ENCODE results near the gene UNC119.

UNC119 gene

GRCh38 chr17:28573040-28573380 lies 20.6 kb upstream of the UNC119 start:
- DNase-seq (ENCODE audit: low spot score) = no peak

DNA sequence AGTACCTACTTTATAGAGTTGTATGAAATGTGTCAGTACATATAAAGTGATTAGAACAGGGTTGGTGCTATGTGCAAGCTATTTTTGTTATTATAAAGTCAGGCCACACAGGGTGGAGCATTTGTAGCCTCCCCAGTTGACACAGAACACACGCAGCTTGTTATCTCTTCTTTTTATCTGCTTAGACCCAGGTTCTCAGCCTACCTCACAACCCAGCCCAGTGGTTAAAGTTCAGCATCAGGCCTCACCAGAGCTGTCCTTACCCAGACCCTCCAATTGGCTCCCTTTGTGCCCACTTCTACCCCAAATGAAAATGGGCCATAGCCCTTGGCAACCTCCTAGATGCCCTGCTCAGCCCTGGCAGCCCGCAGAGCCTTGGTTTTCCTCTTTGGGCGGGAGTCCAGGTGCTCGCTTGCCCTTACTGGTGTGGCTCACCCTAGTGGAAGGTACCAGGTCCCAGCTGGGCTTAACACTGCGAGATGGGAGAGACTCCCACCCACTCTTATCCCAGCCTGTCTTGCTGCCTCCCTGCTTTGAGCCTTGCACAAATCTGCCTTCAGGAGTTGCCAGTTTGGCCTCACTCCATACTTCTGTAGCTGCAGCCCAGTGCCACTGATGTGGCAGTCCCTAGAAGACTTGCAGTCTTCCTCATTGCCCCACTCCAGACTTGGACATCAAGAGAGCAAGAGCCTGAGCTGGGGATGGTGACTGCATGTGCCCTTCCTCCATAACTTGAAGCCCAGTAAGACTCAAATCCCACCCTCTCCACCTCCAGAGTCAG lies 20.0 kb upstream of the UNC119 start:
- DNase-seq (ENCODE audit: low spot score) = no peak

- peak; percentile 99 for DNase-seq (ENCODE audit: low spot score)
Observed at GRCh38 chr17:28571361-28572122, 19.1 kb upstream of the UNC119 start, which contains the start of gene PIGS. Gene PIGS, minus strand, starts transcription at chr17:28571524. Its CDS starts 28 bp downstream, at chr17:28571496.

GRCh38 chr17:28570716-28571360 lies 18.4 kb upstream of the UNC119 start:
- DNase-seq (ENCODE audit: low spot score) = peak; percentile 56

GRCh38 chr17:28569446-28569845 lies 17.0 kb upstream of the UNC119 start:
- no peak for DNase-seq (ENCODE audit: low spot score)

DNA sequence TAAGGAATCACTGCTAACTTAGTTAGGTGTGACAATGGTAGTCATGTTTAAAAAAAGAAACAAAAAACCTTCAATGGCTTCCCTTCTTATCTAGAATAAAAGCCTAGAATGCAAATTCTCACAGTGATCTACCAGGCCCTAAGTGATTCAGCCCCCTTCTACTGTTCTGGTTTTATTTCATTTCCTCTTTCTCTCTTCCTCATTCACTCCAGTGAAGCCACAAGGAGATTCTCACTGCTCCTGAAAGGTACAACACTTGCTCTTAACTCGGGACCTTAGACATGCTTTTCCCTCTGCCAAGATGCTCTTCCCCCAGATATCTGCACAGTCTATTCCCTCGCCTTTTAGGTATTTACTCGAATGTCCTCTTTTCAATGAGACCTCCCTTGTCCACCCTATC lies 15.2 kb upstream of the UNC119 start:
- DNase-seq (ENCODE audit: low spot score) = no peak

- no peak for DNase-seq (ENCODE audit: low spot score)
Observed at GRCh38 chr17:28563475-28563874, 11.1 kb upstream of the UNC119 start.

DNA sequence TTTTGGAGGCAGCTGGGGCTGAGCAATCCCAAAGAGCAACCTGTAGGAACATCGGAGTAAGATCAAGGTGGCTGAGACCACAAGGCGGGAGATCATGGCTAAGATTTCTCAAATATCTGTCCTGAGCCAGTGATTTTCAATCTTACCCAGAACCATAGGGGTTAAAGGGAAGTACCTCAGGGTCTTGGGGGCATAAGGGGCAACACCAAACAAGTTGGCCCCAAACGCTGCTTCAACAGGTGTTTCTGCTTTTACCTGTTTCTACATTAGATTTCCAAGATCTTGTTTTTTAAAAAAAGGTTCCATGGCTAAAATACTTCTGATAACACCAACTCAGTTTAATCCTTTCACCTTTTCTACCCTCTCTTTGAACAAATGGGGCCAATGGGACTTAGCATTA lies 2.6 kb upstream of the UNC119 start:
- DNase-seq (ENCODE audit: low spot score) = no peak

GRCh38 chr17:28554565-28554964 lies 2.1 kb upstream of the UNC119 start:
- no peak for DNase-seq (ENCODE audit: low spot score)

DNA sequence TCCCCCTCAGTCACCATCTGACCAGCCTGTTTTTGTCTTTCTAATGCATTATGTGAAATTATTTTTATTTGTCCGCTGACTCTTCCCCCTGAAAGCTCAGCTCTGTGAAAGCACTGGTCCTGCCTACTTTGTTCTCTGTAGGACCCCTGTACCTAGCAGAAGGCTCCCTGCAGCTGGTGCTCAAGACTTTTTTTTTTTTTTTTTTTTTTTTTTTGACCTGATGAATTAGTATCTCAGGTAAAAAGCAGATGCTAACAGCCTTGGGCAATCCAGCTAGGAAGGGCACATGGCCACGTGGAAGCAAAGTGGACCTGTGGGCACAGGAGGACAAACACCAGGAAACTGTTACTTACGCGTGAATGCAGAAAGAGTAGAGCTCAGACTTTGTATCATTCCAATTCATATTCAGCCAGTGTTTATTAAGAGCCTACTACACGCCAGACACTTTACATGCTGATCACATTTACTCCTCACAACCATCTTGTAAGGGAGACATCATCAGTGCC lies 629 bp upstream of the UNC119 start:
- DNase-seq (ENCODE audit: low spot score) = no peak

- peak; percentile 58 for DNase-seq (ENCODE audit: low spot score)
Observed at GRCh38 chr17:28551421-28552175, 826 bp downstream of the UNC119 start.

DNA sequence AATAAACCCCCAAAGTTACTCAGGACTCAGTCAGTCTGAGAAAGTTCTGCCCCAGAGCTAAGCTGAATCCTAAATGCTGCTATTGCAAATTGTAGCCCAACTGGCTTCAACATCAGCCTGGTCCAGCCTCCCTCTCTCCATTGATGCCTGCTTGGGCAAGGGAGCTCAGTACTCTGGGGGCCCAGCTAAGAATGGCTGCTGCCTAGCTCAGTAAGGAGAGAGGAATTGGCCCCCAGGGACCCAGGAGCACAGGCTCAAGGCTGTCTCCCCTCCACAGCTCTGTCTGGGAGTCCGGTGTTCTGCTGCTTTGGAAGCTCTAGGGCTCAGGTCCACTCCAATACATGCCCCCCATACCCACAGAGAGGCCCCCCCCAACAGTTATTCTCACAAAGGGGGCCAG lies 1.6 kb downstream of the UNC119 start:
- no peak for DNase-seq (ENCODE audit: low spot score)

DNA sequence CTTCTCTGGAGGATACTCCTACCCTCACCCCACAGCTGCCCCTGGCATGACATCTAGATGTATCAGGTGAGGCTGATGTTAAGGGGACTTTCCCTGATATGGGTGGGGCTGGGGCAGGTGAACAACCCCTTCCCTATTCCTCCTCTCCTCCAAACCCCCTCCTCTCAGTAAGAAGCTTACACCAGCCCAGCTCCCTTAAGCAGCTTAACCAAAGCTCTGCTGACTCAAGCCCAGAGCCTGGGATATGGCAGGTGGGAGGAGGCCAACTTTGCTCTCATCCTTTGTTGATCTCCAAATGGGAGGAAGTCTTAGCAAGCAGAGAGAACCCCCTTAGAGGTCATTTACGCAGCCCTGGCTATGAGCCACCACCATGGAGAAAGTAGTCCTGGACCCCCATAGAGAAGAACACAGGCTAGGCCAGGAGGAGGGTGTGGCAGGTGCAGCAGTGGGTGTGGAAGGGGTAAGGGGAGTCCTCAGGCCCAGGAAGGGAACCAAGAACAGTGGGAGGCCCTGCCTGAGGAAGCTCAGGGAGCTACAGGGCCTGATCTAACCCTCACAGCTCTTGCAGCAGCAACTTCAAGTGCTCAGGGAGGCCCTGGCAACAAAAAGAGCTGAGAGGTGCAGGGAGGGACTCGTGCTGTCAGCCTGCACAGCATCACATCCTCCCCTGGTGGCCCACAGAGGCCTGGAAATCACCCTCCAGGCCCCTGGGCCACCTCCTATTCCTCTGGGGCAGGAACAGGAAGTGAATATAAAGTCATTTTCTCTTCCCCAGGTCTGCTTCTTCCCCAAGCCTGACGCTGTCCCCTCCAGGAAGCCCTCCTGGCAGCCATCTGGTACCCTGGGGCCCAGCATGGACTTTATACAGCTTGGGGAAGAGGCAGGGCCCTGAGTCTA lies 2.9 kb downstream of the UNC119 start:
- no peak for DNase-seq (ENCODE audit: low spot score)

DNA sequence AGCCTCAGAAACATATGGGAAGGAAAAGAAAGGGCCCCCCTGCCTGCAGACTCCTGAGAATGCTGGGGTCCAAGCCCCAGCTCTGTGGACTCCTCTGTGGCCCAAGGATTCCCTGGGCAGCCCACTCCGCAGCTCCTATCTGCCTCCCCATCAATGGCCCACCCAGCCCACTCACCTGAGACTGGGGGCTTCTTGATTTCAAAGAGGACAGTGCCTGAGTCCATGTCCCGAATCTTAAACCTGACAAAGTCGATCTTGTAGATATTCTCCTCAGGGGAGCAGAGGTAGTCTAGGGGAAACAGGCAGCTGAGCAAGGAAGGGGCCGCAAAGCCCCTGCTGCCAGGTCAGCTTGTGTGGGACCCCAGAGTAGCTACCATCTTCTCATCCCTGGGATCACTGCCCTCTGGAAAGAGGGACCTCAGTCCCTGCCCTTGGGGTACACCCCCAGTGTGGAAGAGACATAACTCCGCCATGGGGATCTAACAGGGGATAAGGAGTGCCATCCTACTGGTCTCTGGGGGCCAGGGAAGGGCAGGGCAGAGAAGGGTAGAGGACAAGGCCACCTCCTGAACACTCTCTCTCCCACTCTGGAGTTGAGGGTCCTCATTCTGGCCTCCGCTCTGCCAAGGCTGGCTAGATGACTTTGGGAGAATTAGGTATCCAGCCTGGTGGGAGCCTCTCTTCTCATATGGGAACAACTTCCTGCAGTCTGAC lies 3.9 kb downstream of the UNC119 start:
- no peak for DNase-seq (ENCODE audit: low spot score)

DNA sequence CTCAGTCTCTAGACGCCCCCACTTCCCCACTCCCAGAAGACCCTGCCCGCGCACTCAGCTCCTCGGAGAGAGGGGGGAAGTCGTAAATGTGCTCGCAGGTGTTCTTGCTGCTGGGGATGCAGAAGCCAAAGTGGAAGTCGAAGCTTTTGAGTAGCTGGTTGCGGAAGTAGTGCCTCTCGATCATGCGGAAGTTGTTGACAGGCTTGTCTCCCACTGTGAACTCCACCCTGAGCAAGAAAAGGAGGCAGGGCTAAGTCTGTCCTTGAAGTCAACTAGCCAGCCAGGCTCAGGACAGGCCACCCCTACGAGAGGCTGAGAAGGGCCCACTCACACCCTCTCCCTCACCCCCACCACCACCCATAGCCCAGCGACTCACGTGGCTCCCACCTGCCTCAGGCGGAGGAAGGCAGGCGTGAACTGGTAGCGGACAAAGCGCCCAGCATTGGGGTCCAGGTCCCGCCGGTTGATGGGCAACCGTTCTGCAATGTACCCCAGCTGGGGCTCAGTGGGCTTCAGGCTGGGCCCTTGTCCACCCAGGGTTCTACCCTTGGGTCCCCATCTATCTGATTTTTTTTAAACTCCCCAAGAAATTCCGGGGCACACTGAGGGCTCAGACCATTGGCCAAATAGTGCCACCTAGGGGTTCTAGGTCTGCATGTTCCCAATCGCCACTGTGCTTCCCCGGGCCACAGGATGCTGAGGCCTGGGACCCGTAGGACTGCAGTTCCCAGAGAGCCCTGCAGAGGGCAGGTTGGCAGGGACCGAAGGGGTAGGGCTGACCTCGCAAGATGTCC lies 4.6 kb downstream of the UNC119 start:
- peak; percentile 90 for DNase-seq (ENCODE audit: low spot score)

DNA sequence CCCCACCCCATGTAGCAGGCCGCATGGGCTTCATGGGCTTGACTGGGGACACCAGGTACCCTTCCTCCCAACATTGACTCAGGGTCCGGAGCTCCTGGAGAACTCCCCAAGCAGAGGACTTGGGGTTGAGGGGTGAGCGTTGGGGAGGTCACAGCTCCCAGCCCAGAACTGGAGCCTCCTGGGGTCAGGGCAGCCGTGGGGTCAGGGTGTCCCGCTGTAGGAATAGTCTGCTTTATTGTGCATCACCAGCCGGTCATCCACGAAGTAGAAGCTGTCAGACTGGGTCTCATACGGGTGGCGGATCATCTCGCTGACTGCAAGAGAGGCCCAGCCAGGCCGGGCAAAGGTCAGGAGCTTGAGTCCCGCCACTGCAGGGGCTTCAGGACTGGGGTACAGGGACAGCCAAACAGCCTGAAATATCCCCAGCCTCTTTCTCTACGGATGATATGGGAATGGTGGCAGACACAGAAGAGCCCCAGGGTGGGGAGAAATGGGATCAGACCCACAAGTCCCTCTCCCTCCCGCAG lies 5.3 kb downstream of the UNC119 start:
- DNase-seq (ENCODE audit: low spot score) = no peak

GRCh38 chr17:28545787-28546415 lies 6.5 kb downstream of the UNC119 start:
- DNase-seq (ENCODE audit: low spot score) = peak; percentile 8

GRCh38 chr17:28545141-28545503 lies 7.3 kb downstream of the UNC119 start:
- DNase-seq (ENCODE audit: low spot score) = no peak

Data from HuH-7 (cell line).